ENCODE data around the gene LSG1. TPM values are rescaled to one million over a fixed set of nuclear protein-coding genes. Genes with fewer than 3 reads are reported as not detected.
"Not testable (repeated sequence)": the region's sequence is repeated elsewhere in the genome, so short reads cannot be mapped to it uniquely, and the experiment has no call there.

Gene LSG1
- total RNA-seq, 1 donor from 2014 or later = 75.0 TPM

DNA sequence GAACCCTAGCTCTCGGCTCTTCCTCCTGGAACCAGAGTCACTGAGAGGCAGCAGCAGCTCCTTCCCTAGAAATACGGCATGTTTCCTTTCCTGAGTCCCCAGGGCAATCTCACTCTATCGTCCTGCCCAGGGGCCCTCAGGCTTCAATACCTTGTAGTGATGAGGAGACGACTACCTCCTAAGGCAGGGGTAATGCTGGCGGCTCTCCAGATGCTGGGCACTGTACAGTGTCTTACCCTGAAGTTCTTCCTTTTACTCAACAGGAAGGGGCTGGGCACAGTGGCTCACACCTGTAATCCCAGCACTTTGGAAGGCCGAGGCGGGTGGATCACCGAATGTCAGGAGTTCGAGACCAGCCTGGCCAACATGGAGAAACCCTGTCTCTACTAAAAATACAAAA, 52.2 kb downstream of the LSG1 start:
- no peak for DNase-seq (ENCODE audit: low read depth, low spot score)

DNA sequence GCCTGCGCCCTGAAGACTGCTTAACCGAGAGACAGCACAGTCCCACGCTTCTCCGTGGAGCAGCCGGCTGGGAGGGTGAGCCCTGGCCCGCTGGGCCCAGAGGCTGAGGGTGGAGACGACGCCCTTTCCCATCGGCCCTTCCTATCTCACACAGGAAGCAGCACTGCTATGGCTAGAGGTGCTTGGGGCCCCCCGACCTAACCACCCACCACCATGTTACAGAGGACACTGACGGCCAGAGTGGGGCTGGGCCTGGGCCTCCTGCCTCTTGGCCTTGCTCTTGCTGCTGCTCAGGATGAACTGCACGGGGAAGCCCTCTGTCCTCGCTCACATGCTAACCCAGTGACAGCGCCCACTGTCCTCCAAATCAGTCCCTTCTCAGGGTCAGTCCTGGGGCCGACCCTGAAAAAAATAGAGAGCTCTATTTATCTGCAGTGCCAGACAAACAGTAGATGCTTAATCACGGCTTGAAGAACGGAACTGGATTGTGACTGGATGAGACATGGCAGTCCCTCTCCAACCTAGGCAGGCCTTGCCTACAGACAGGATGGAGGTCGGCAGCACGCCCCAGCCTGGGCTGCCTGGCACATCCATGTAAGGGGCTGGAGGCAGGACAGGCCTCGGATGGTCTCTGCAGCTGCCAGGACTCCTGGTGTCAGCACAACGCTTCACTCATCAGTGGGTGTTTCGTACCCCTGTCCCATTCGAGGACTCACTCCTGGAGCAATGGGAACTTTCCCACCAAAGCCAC, 53.0 kb downstream of the LSG1 start:
- no peak for DNase-seq (ENCODE audit: low read depth, low spot score)

DNA sequence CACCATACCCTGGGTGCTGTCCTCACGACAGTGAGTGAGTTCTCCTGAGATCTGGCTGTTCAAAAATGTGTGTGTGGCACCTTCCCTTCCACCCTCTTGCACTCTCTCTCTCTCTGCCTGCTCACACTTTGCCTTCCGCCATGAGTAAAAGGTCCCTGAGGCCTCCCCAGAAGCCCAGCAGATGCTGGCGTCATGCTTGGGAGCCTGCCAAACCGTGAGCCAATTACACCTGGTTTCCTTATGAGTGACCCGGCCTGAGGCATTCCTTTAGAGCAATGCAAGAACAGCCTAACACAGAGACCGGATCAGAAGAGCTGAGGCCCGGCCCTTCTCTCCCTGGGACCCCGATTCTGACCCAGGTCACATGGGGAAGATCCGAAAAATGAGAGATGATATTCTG, 54.2 kb downstream of the LSG1 start:
- no peak for DNase-seq (ENCODE audit: low read depth, low spot score)

DNA sequence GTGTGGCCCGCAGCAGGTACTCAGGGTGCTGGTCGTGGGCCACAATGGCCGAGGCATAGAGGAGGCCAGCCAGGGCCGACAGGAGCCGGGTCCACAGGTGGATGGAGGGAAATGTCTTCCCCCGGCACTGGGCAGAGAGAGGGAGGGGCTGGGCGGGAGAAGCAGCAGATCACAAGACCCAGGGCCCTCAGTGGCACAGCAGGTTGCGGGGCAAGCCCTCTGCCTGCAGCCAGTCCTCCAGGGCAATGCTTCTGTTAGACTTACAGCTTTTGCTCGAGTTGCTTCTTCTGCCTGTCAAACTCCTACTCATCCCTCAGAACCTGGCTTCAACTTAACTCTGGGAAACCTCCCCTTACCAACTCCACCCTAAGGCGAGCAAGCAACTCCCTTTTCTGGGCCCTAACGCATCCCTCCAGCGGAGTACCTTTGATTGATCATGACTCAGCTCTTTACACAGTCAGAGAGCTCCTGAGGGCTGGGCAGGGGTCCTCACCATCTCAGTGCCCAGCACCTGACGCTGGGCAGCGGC, 54.8 kb downstream of the LSG1 start:
- DNase-seq (ENCODE audit: low read depth, low spot score) = no peak

DNA sequence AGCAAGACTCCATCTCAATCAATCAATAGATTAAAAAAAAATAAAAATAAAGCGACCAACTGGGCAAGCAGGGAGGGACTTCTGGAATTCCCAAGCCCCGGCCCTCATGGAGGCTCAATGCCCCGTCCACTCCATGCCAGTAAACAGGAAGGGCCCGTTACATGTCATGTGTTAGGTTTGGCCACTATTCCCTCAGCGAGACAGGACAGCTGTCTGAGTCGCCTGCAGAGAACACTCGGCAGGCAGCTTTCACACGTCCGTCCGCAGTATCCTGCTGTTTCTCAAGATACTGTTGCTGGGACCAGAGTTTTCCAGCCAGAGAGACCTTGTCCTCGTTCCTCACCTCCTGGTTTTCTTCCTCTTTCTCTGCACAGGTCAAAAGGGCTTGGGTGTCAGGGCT, 56.8 kb downstream of the LSG1 start:
- no peak for DNase-seq (ENCODE audit: low read depth, low spot score)

DNA sequence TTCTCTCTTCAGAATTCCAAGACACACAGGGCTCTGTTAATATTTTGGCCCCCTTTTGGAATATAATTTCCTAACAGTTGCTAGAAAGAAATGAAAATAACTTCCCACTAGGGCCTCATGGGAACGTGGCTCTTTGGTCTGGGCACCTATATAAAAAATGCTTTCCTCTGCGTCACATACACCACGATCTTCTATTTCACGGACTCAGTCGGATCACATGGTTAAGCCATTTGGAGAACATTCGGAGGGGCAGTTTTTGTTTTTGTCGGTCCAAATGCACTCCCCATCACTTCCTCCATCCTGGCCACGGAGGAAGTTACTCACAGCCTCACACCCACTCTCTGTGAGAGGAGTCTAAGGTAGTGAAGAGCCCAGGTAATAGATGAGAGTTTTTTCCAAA, 59.8 kb downstream of the LSG1 start:
- DNase-seq (ENCODE audit: low read depth, low spot score) = no peak

DNA sequence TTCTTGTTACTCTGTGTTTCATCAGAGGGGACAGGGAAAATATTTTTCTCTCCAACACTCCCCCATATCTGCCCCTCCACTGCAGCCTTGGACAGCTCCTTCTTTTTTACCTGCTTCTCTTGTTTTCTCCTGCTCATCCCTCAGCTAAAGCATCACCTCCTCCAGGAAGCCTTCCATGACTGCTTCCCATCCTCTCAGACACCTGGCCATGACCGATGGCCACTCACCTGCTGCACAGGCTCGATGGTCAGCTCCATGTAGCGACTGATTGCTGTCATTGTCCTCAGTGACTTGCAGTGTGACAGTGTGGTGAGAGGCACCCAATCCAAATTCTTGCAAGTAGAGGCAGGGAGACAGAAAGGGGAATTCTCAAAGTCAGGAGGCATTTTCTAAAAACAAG, 61.3 kb downstream of the LSG1 start:
- DNase-seq (ENCODE audit: low read depth, low spot score) = no peak

DNA sequence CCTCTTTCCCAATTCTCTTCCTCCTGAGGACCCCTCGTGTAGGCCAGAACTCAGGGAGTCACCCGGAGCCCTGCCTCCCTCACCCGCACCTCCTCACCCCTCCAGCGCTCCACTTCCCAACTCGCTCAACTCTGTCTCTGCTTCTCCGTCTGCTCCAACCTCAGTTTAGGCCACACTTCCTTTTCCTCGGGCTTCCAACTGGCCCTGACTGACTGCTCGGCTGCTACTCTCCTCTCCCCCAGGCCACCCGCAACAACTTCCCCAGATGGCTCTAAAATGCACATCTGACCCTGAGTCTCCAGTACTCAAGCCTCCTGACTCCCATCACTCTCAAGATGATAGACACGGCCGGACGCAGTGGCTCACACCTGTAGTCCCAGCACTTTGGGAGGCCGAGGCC, 62.4 kb downstream of the LSG1 start:
- no peak for DNase-seq (ENCODE audit: low read depth, low spot score)

DNA sequence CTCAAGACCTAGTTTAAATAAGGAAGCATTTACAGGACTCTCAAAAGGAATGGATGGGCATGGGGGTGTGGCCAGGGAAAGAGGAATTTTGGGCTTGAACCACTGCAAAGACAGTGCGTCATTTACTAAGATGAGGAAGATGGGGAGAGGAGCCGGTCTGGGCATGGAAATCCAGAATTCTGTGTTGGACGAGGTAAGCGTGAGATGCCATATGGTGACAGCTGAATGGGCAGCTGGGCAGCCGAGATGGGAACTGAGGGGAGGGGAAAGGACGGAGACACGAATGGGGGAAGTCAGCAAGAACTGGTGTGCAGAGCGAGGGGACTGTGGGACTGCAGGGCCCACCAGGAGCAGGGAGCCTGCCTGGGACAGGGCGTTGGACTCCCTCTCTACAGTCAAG, 63.0 kb downstream of the LSG1 start:
- no peak for DNase-seq (ENCODE audit: low read depth, low spot score)

DNA sequence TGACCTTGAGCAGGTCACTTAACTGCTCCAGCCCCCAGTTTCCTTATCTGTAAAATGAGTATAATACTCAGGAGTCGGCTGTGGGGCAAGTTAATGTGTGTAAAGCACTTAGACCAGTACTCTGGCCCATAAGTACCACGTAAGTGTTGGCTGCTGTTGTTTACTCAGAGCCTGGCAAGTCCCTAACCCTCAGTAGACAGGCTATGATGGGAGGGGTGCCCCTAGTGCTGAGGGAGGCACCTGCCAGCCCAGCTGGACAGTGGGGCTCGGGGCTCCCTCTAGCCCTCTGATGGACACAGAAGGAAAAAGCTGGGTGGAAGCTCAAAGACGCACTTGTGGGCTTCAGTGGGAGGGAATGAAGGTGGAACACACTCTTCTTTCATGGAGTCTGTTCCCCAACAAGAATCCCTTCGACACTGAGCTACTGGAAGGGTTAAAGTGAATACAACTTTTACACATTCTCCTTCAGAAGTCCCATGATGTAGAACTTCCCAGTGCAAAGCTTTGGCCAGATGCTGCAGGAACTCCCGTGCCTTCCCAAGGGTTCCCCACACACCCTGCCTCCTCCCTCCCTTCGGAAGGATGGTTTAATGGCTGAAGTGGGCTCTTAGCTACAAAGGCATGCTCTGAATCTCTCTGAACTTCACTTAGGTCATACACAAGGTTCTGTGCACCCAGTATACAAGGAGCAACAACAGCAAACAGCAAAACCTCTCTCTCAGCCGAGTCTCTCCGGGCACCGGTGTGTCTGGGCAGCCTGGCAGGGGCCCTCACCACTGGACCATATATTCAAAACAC, 64.2 kb downstream of the LSG1 start:
- DNase-seq (ENCODE audit: low read depth, low spot score) = no peak

DNA sequence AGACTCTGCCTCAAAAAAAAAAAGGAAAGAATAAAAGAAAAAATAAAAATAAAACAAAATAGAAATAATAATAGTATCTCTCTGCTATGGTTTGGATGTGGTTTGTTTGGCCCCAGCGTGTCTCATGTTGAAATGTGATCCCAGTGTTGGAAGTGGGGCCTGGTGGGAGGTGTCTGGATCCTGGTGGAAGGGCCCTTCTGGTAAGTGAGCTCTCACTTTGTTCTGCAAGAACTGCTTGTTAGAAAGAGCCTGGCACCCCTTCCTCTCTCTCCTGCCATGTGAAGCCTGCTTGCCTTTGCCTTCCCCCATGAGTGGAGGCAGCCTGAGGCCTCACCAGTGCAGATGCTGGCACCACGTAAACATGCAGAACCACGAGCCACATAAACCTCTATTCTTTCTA, 65.0 kb downstream of the LSG1 start:
- DNase-seq (ENCODE audit: low read depth, low spot score) = no peak

DNA sequence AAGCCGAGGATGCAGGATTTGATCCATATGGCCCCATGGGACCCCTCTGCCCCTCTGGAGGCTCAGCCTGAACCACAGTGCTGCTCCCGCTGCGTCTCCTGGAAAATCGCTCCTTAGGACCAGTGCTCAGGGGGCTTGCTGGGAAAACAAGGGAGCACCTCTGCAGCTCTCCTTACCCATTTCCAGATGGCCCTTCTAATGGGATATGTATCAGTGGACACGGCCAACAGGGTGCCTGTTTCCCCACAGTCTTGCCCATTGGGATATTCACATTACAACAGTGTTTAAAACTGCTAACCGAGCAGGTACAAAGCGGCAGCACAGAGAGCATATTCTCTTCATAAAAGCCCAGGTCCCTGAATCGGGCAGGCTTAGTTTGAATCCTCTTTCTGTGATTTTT, 65.8 kb downstream of the LSG1 start:
- no peak for DNase-seq (ENCODE audit: low read depth, low spot score)

DNA sequence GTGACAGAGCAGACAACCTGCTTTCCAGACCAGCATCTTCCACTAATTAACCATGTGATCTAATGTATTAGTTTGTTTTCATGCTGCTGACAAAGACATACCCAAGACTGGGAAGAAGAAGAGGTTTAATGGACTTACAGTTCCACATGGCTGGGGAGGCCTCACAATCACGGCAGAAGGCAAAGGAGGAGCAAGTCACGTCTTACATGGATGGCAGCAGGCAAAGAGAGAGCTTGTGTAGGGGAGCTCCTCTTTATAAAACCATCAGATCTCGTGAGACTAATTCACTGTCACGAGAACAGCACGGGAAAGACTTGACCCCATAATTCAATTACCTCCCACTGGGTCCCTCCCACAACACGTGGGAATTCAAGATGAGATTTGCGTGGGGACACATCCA, 66.7 kb downstream of the LSG1 start:
- DNase-seq (ENCODE audit: low read depth, low spot score) = not testable (repeated sequence)

DNA sequence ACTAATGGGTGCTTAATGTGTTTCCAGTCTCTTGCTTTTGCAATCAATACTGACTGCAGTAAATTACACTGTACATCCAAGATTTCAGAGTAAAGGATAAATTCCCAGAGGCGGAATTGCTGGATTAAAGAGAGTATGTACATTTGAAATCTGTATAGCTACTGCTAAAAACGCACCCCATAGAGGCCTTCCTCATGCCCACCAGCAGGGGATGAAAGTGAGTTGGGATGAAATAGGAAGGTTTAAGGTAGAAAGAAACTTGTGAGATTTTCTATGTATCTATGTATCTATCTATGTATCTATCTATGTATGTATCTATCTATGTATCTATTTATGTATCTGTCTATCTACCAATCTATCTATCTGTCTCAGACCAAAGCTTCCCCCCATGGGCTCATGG, 67.2 kb downstream of the LSG1 start:
- no peak for DNase-seq (ENCODE audit: low read depth, low spot score)

DNA sequence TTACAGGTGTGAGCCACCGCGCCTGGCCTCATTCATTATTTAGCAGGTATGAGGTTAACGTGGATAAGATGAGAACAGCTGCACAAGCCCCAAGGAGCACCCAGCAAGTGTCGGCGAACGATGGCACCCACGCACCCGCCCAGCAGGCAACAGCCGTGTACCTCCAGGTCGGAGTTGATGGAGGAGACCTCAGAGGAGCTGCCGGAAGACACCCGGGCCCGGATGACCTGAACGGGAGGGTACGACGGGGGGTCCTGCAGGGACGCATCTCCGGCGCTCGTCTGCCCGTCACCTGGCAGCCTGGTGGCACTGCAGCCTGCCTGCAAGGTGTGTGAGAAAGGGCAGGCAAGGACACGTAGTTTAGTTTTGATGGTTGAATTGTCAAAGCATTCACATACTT, 67.9 kb downstream of the LSG1 start:
- no peak for DNase-seq (ENCODE audit: low read depth, low spot score)

DNA sequence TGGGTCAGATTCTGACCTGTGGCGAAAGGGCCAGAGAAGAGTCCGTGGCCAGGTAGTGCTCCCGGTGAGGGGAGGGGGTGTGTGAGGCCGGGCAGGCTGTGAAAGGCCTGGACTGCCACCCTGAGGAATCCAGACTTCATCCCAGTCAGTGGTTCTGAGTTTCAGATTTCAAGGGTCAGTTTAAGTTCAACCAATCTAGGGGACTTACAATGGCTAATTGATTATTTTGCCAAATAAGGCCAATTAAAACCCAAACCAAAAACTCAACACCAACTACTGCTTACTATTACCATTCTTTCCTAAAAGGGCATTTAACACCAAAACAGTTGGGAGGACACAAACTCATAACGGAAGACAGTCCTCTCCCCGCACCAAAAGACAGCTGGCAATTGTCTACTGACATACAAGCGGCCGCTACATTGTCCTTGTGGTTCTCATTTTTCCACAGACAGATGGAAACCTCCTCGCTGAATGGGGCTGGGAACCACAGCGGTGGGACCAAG, 69.3 kb downstream of the LSG1 start:
- DNase-seq (ENCODE audit: low read depth, low spot score) = no peak

DNA sequence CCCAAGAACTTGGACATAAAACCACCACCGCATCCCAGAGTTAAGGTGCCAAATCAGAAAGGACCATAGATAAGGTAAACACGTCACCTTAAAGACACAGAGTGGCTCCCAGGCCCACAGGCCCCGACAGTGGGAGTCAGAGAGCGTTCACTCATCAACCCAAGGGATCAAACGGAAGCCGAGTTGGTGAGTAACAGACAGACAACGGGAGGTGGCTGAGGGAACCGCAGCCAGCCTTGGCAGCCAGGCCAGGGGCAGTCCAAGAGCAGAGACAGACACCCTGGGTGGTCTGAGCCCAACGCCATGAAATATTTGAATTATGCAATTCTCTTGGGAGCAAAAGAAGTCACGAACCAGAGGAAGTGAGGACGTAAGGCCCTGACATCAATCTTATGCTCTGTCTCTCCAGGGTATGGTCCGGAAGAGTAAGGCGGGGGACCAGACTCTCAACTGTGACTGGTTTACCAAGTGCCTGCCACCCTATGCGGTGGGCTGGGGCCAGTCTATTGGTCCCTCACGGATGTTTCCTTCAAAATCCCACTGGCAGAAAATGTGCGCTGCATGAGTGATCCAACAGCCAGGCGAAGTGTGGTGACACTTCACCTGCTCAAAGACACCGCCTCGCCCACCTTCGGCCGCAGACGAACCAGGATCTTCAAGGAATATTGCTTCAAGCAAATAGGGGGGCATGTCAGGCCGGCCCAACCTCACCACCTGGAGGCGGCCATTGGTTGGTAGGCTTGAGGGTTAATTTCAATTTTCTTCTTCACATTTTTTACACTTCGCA, 73.0 kb downstream of the LSG1 start:
- no peak for DNase-seq (ENCODE audit: low read depth, low spot score)

DNA sequence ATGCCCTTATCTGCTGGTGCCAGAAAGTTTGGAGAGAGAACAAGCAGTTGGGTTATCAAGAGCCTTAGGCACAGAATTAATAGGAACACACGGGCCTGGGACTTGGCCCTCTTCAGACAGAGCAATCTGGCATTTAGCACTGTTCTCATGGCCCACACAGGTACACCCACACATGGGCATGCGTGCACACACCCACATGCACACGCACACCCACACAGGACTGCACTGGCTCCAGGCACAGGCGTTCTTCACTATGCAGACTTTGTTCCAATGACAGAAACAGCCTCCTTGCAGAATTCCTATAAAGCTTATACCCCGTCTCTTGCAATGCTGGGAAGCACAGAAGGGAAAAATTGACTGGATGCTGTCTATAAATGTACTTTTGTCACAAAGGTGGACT, 75.1 kb downstream of the LSG1 start:
- DNase-seq (ENCODE audit: low read depth, low spot score) = no peak

DNA sequence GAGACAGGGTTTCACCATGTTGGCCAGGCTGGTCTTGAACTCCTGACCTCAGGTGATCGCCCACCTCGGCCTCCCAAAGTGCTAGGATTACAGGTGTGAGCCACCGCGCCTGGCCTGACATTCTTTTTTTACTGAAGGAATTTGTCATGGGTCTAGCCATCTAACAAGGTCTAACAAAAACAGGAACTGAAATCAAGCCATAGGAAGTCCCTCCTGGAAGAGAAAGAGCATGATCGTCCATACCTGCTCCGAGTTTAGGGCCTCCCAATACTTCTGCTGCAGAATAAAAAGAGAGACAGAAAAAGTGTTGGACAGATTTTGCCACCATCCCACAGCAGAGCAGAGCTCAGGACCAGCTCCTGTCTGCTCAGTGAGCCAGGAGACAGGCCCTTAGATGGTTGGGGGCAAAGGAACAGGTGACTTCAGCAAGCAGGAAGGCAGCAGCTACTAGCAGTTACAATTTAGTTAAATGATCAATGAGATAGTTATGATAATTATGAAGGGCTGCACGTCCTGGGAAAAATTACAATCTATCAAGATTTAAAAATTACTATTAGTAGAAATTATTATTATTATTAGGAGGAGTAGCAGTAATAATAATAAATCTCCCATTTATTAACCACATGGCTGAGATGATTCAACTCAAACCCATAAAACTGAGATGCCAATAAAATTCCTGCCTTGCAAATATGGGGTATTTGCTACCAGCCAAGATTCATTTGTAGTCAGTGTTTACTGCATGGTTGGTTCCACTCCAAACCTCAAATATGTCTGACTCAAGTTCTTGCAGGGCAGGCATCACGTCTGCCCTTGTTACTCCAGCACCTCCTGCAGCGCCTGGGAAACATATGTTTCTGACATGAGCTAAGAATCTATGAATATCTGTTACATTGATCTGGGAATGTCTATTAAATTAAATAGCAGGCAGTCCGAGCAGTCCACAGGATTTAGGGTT, 78.9 kb downstream of the LSG1 start:
- DNase-seq (ENCODE audit: low read depth, low spot score) = no peak

All from pulmonary artery endothelial cell (primary cell).